ENCODE measurements around the gene PCDHGA9.

DNA sequence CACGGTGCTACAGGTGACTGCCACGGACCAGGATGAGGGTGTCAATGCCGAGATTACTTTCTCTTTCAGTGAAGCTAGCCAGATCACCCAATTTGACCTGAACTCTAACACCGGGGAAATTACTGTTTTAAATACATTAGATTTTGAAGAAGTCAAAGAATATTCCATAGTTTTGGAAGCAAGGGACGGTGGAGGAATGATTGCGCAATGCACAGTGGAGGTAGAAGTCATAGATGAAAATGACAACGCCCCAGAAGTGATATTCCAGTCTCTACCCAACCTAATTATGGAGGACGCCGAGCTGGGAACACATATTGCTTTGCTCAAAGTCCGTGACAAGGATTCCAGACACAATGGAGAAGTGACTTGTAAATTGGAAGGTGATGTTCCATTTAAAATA, 13.9 kb upstream of the PCDHGA9 start:
- no peak for TF ChIP-seq EZH2 (IDR thresholded peaks at IDR 0.05; ENCODE audit: insufficient read depth, poor library complexity, severe bottlenecking)
- no peak for TF ChIP-seq EZH2phosphoT487 (IDR thresholded peaks at IDR 0.05; ENCODE audit: insufficient read depth, low read depth)

All from GM23248 (cell line).